ENCODE measurements around the gene KCNN4.

The KCNN4 gene

DNA sequence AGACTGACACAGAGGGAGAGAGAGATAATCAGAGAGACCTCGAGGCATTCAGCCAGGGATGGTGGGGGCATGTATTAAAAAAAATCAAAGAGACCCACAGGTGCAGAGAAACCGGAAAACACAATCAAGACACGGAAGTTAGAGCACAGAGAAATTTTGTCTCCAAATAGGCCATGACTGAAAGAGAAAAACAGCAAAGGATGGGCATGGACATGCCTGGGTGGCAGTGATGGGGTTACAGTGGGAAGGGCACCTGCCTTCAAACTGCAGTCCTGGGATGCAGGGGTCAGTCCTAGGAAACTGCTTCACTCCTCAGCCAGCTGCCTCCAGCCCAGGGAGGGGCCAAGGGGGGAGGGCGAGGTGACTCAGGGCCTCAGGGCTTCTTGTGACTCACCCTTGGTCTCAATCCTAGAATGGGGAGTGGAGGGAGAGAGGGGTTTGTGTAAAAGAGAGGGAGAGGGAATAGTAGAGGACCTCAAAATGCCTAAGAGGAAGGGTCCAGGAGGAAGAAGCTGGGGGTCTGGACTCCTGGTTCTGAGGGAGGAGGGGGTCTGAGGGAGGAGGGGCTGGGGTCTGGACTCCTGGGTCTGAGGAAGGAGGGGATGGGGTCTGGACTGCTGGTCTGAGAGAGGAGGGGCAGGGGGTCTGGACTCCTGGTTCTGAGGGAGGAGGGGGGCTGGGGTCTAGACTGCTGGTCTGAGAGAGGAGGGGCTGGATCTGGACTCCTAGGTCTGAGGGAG, 3.6 kb upstream of the KCNN4 start:
- no peaks in the 10 kb centered on the region for H3K79me2 ChIP-seq (ENCODE audit: insufficient read depth, low read depth)
- no peak overlapping the region for H3K4me2 ChIP-seq
- H2AFZ ChIP-seq (ENCODE audit: low read depth) = no peak overlapping the region
- H3K9ac ChIP-seq = no peak overlapping the region
- no peaks in the 10 kb centered on the region for H3K36me3 ChIP-seq (ENCODE audit: insufficient read depth)
- no peak overlapping the region for H3K27ac ChIP-seq
- no peak overlapping the region for H3K4me3 ChIP-seq (IDR thresholded peaks at IDR 0.05; ENCODE audit: insufficient read depth, low read depth, low read length)
- H3K27me3 ChIP-seq (ENCODE audit: insufficient read depth, low read depth) = no peaks in the 10 kb centered on the region
- TF ChIP-seq, protein P1, sequence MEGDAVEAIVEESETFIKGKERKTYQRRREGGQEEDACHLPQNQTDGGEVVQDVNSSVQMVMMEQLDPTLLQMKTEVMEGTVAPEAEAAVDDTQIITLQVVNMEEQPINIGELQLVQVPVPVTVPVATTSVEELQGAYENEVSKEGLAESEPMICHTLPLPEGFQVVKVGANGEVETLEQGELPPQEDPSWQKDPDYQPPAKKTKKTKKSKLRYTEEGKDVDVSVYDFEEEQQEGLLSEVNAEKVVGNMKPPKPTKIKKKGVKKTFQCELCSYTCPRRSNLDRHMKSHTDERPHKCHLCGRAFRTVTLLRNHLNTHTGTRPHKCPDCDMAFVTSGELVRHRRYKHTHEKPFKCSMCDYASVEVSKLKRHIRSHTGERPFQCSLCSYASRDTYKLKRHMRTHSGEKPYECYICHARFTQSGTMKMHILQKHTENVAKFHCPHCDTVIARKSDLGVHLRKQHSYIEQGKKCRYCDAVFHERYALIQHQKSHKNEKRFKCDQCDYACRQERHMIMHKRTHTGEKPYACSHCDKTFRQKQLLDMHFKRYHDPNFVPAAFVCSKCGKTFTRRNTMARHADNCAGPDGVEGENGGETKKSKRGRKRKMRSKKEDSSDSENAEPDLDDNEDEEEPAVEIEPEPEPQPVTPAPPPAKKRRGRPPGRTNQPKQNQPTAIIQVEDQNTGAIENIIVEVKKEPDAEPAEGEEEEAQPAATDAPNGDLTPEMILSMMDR (conservative IDR thresholded peaks at IDR 0.05; ENCODE audit: low read depth, low read length) = no peak
- H4K20me1 ChIP-seq (ENCODE audit: insufficient read depth) = no peaks in the 10 kb centered on the region
- no peaks in the 10 kb centered on the region for H3K4me1 ChIP-seq (ENCODE audit: low read depth, poor library complexity, severe bottlenecking)

DNA sequence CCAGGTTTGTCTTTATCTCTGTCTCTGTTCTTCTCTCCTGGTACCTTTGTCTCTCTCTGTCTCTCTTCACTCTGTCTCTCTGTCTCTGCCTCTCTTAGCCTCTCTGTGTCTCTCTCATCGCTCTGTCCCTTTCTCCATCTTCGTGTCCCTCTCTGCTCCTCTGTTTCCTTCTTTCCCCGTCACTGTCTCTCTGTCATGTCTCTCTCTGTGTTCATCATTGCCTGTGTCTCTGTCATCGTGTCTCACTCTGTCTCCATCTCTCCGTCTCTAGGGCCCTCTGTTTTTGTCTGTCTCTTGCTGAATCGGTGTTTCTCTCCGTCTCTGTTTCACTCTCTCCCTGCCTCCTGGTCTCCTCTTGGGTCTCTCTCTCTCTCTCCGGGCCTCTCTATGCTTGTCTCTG, 2.9 kb upstream of the KCNN4 start:
- Histone ChIP-seq H2AFZ (ENCODE audit: low read depth) (no peak overlapping the region), H3K4me3 (IDR thresholded peaks at IDR 0.05; ENCODE audit: insufficient read depth, low read depth, low read length) (no peak overlapping the region), H3K4me1 (ENCODE audit: low read depth, poor library complexity, severe bottlenecking) (no peaks in the 10 kb centered on the region), H3K4me2 (no peak overlapping the region), H3K27me3 (ENCODE audit: insufficient read depth, low read depth) (no peaks in the 10 kb centered on the region), H3K9ac (no peak overlapping the region), H3K36me3 (ENCODE audit: insufficient read depth) (no peaks in the 10 kb centered on the region), H3K27ac (no peak overlapping the region), H3K79me2 (ENCODE audit: insufficient read depth, low read depth) (no peaks in the 10 kb centered on the region), H4K20me1 (ENCODE audit: insufficient read depth) (no peaks in the 10 kb centered on the region)
- TF ChIP-seq, protein P1 (conservative IDR thresholded peaks at IDR 0.05; ENCODE audit: low read depth, low read length) = no peak

DNA sequence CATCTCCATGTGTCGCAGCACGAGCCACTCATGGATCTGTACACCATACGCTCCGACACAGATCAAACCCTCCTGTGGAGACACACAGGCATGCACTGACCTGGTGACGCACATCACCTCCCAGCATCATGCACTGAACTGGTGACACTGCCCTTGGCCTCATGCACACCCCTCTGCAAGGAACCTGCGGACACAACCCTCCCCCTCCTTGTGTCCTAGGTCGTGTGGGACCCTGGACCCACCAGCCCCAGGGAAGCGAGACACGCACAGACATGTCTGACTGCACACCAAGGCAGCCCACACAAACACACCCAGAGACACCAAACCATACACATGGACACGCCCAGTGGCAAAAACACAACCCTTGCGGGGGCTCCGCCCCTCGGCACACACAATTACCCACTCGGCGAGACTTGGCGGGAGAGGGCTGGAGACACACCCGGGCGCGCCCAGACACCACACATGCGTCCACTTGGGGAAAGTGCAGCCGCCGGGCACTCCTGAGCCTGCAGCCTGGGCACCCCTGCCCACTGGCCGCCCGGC, 2.0 kb upstream of the KCNN4 start:
- Histone ChIP-seq H3K79me2 (ENCODE audit: insufficient read depth, low read depth) (no peaks in the 10 kb centered on the region), H3K9ac (no peak overlapping the region), H4K20me1 (ENCODE audit: insufficient read depth) (no peaks in the 10 kb centered on the region), H3K4me2 (no peak overlapping the region), H3K27me3 (ENCODE audit: insufficient read depth, low read depth) (no peaks in the 10 kb centered on the region), H2AFZ (ENCODE audit: low read depth) (no peak overlapping the region), H3K27ac (no peak overlapping the region), H3K36me3 (ENCODE audit: insufficient read depth) (no peaks in the 10 kb centered on the region), H3K4me1 (ENCODE audit: low read depth, poor library complexity, severe bottlenecking) (no peaks in the 10 kb centered on the region), H3K4me3 (IDR thresholded peaks at IDR 0.05; ENCODE audit: insufficient read depth, low read depth, low read length) (no peak overlapping the region)
- TF ChIP-seq, protein P1 (conservative IDR thresholded peaks at IDR 0.05; ENCODE audit: low read depth, low read length) = no peak

DNA sequence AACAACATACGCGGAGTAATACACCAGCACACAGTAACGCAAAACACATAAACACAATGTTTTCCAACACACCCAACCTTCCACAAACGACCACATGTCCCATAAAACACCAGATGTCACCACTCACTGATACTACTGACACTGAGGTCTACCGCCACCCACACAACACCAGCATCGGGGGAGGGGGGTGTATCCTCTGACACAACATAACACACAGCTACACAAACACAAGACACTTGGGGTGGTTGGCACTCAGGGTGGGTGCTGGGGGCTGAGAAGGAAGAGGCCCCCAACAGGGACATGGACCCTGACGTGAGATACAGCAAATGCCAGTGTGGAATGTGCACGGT, 1.5 kb upstream of the KCNN4 start:
- H2AFZ ChIP-seq (ENCODE audit: low read depth) = no peak overlapping the region
- no peaks in the 10 kb centered on the region for H3K36me3 ChIP-seq (ENCODE audit: insufficient read depth)
- no peaks in the 10 kb centered on the region for H3K4me1 ChIP-seq (ENCODE audit: low read depth, poor library complexity, severe bottlenecking)
- H3K4me3 ChIP-seq (IDR thresholded peaks at IDR 0.05; ENCODE audit: insufficient read depth, low read depth, low read length) = no peak overlapping the region
- H3K27ac ChIP-seq = no peak overlapping the region
- no peak overlapping the region for H3K9ac ChIP-seq
- TF ChIP-seq, protein P1 (conservative IDR thresholded peaks at IDR 0.05; ENCODE audit: low read depth, low read length) = no peak
- H4K20me1 ChIP-seq (ENCODE audit: insufficient read depth) = no peaks in the 10 kb centered on the region
- no peaks in the 10 kb centered on the region for H3K79me2 ChIP-seq (ENCODE audit: insufficient read depth, low read depth)
- H3K4me2 ChIP-seq = no peak overlapping the region
- no peaks in the 10 kb centered on the region for H3K27me3 ChIP-seq (ENCODE audit: insufficient read depth, low read depth)
